Epithelial cell of alveolus of lung (primary cell): ENCODE data around the gene RASAL2. TPM values are rescaled to one million over a fixed set of nuclear protein-coding genes. Genes with fewer than 3 reads are reported as not detected.

Experiments used
- total RNA-seq: library from RNA; depleted of rRNA; stranded (reverse); fragments of >200 nt; gene quantifications from 2 replicates; pipeline ENCODE4 v1.2.1, GENCODE V29; 2015

Gene RASAL2
- 8.5 and 8.7 TPM in 2 replicates for total RNA-seq

DNA sequence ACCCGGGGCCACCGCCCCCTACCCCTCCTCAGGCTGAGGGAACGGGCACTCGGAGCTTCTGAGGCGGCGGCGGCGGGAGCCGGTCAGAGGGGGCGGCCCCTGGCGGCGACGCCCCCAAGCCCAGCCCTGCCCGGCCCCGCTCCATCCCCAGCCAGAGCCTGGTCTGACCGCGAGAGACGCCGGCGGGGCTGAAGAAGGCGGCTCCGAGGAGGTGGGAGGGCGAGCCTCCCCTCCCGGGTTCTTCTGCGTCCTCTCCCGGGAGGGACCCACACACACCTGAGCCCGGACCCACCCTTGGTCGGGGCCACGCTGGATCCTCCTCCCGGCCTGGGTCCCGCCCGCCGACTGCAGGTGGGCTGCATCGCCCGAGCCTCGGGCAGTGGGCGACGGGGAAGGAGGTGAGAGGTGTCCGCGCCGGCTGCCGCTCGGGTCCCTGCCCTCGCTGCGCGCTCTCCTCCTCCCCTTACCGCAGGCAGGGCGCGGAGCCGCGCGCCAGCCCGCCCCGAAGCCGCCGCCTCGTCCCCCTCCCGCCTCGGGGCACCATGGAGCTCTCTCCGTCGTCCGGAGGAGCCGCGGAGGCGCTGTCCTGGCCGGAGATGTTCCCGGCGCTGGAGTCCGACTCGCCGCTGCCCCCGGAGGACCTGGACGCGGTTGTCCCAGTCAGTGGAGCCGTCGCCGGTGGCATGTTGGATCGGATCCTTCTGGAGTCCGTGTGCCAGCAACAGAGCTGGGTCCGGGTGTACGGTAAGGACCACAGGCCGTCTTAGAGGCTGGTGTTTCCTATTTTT, at the start of gene RASAL2:
Gene RASAL2 (plus strand): TSS at position 154 of the 788 bp plus-strand sequence. CDS start 389 bp downstream, at position 543.

DNA sequence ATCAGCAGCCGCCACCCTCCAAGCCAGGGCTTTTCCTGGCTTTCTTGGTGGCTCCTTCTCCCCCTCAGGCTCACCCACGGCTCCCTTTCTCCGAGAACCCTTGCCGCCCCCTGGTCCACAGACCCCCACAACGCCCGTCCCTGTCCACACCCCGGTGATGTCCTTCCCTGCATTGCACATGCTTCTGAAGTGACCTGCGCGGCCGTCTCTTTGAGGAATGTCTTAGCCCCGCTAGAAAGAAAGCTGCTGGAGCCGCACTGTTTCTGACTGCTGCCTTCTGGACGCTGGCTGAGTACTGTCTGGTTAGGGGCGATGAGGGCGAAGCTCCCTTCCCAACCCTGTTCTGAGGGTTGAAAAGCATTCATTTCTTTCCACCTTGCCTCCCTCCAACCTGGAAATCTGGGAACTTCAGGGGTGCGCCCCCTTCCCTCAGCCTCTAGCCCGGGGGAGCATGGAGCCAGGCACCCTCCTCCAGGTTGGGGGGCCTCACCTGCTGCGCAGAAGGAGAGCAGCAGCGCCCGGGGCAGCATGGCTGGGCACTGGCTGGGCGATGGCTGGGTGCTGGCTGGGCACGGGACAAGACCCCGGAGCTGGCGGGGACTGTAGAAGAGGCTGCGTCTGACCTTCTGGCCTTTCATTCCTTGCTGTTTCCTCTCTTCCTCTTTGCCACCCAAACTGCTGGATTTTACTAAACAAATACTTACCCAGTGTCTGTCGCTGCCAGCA, 402.7 kb downstream of the RASAL2 start, which contains the start of gene CLEC20A:
Gene CLEC20A (minus strand): TSS at position 555 of the 726 bp plus-strand sequence. CDS start 25 bp downstream, at position 530.

DNA sequence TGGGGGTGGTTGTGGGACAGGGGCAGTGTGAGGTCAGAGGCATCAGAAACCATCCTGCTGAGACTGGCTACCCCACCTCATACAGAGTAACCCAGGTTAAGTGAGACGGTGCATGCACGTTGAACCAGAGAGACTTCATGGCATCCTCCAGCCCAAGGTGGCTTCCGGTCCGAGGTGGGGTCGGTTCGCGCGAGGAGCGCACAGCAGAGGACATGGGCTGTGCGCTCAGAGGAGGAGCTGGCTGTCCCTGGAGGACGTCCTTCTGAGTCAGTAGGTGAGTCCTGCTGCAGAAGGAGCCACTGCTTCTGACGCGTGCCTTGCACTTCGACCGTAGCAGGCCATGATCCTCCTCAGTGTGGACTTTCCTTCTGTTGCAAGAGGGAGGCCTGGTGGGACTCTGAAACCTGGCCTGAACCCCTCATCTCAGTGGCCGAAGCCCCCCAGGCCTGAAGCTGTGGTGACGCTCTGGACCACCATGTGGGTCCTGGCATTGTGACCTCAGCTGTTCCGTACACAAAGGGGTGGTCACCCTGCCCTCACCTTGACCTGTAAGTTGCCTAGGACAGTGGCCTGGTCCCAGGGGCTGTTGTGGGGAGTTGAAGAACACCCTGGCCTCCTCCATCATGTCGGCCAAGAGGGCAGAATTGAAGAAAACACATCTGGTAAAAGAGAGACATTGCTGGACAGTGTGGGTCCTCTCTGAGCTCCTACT, 418.8 kb downstream of the RASAL2 start, which contains the start of gene TEX35:
Gene TEX35 (plus strand): TSS at position 544 of the 712 bp plus-strand sequence. CDS start 80 bp downstream, at position 624.

Other genes starting within 250 kb of the RASAL2 start
- gene SEC16B, start 124.0 kb upstream of the RASAL2 start, total RNA-seq = 2.1 and 2.3 TPM in 2 replicates